PC-3 (cell line): Measurements from ENCODE around the gene MGAT4B. TPM values are rescaled to one million over a fixed set of nuclear protein-coding genes. Genes with fewer than 3 reads are reported as not detected.

Experiments
- ATAC-seq: fragments of 200-7000 bp; cut with Tn5 transposase; 2 replicates; pipeline ENCODE4 v1.9.1; 2020; ENCODE audit warnings: mild to moderate bottlenecking, moderate library complexity
- BruUV-seq: library from RNA; stranded (reverse); fragments of 400-500 nt; replicated peaks from 2 replicates; lab custom pipeline; 2021; lab: Mats Ljungman, UMichigan
- CTCF ChIA-PET: fragments of 300-600 bp; sonication (Branson Sonifier 250); formaldehyde crosslinking; loops from one replicate; lab custom pipeline; 2022; ENCODE audit warnings: antibody characterized with exemption; lab: Charles Lee
- POLR2A ChIA-PET: fragments of 300-600 bp; sonication (Branson Sonifier 250); formaldehyde crosslinking; loops from one replicate; lab custom pipeline; 2022; ENCODE audit warnings: antibody characterized with exemption; ENCODE audit not compliant: unreplicated experiment; lab: Charles Lee
- DNase-seq: peaks from one replicate; pipeline ENCODE4 v3.0.0-alpha.2; 2015
- H2AFZ ChIP-seq: fragments of 300-600 bp; sonication (generic); 2 replicates; pipeline ENCODE4 v1.6.0; 2016; ENCODE audit warnings: antibody characterized with exemption, low read length
- H3F3A ChIP-seq: fragments of 300-600 bp; sonication (generic); one replicate; pipeline ENCODE4 v1.6.0; 2017; ENCODE audit warnings: antibody characterized with exemption, low read length, control low read depth, mild to moderate bottlenecking; ENCODE audit not compliant: unreplicated experiment
- H3K27ac ChIP-seq: fragments of 300-600 bp; sonication (generic); 2 replicates; pipeline ENCODE4 v1.5.1; 2016; ENCODE audit warnings: mild to moderate bottlenecking, low read length
- H3K27me3 ChIP-seq: fragments of 300-600 bp; sonication (generic); 2 replicates; pipeline ENCODE4 v1.6.1; 2016; ENCODE audit warnings: low read length, mixed read lengths
- H3K36me3 ChIP-seq: fragments of 300-600 bp; sonication (generic); 2 replicates; pipeline ENCODE4 v1.6.1; 2016; ENCODE audit warnings: low read depth, mixed run types, low read length, mixed read lengths
- H3K4me1 ChIP-seq: fragments of 300-600 bp; sonication (generic); 2 replicates; pipeline ENCODE4 v1.5.1; 2016; ENCODE audit warnings: low read length; ENCODE audit not compliant: insufficient read depth
- H3K4me2 ChIP-seq: fragments of 300-600 bp; sonication (generic); 2 replicates; pipeline ENCODE4 v1.6.0; 2016; ENCODE audit warnings: low read length
- H3K4me3 ChIP-seq: fragments of 300-600 bp; sonication (generic); 2 replicates; pipeline ENCODE4 v1.5.1; 2016; ENCODE audit warnings: mild to moderate bottlenecking, low read length, mixed read lengths
- H3K79me2 ChIP-seq: fragments of 300-600 bp; sonication (generic); 2 replicates; pipeline ENCODE4 v1.6.1; 2017; ENCODE audit warnings: low read length, mixed read lengths
- H3K9ac ChIP-seq: fragments of 300-600 bp; sonication (generic); 2 replicates; pipeline ENCODE4 v1.6.0; 2016; ENCODE audit warnings: mild to moderate bottlenecking, low read length
- H3K9me2 ChIP-seq: fragments of 300-600 bp; sonication (generic); replicated peaks from 2 replicates; pipeline ENCODE4 v1.6.1; 2016; ENCODE audit warnings: mixed run types, low read length, mixed read lengths
- H3K9me3 ChIP-seq: fragments of 300-600 bp; sonication (generic); 2 replicates; pipeline ENCODE4 v1.6.1; 2016; ENCODE audit warnings: low read length, mixed read lengths
- H4K20me1 ChIP-seq: fragments of 300-600 bp; sonication (generic); 2 replicates; pipeline ENCODE4 v1.6.1; 2016; ENCODE audit warnings: low read length, mixed read lengths
- CTCF ChIP-seq: fragments of 300-600 bp; sonication (generic); conservative IDR thresholded peaks from 2 replicates; pipeline ENCODE4 v1.5.1; 2017; ENCODE audit warnings: antibody characterized with exemption, low read depth, mild to moderate bottlenecking, low read length
- EZH2 ChIP-seq: fragments of 300-600 bp; sonication (generic); IDR thresholded peaks from one replicate; pipeline ENCODE4 v1.6.1; 2017; ENCODE audit warnings: antibody characterized with exemption, mild to moderate bottlenecking, low read length; ENCODE audit not compliant: unreplicated experiment
- EZH2phosphoT487 ChIP-seq: fragments of 300-600 bp; sonication (generic); IDR thresholded peaks from 2 replicates; pipeline ENCODE4 v1.6.1; 2018; ENCODE audit warnings: mild to moderate bottlenecking, antibody characterized with exemption, low read length, borderline replicate concordance
- intact Hi-C: fragments of 100-400 bp; cut with micrococcal nuclease; formaldehyde crosslinking; loops from 2 replicates; pipeline ENCODE4 v1.9.0; 2023
- total RNA-seq: library from RNA; depleted of rRNA; stranded (reverse); fragments of >200 nt; gene quantifications from 2 replicates; pipeline ENCODE4 v1.2.3, GENCODE V29; 2014

MGAT4B gene
- total RNA-seq, 1 experiment from 2014 or later = 88.9 TPM

GRCh38 chr5:179766726-179767455 is 39.8 kb downstream of the MGAT4B start:
- ChIA-PET POLR2A (no interaction called here), CTCF (no interaction called here)
- no TSS peak for BruUV-seq
- H3K36me3 ChIP-seq = peaks cover 18% of the 10 kb centered on the region
- no peak overlapping the region for H3K27ac ChIP-seq
- H3K9me2 ChIP-seq = no peaks in the 10 kb centered on the region
- no peaks in the 10 kb centered on the region for H3K9me3 ChIP-seq
- H3F3A ChIP-seq = peaks cover 8% of the 10 kb centered on the region
- no peaks in the 10 kb centered on the region for H4K20me1 ChIP-seq
- H3K79me2 ChIP-seq = peaks cover 29% of the 10 kb centered on the region
- TF ChIP-seq EZH2 (no peak), EZH2phosphoT487 (no peak), CTCF (no peak)
- no peak overlapping the region for H3K4me2 ChIP-seq
- no peak overlapping the region for H3K4me3 ChIP-seq
- ATAC-seq (no peak), DNase-seq (no peak)
- H3K4me1 ChIP-seq = peaks cover 33% of the 10 kb centered on the region
- intact Hi-C loops = no loop called here
- no peaks in the 10 kb centered on the region for H3K27me3 ChIP-seq
- no peak overlapping the region for H3K9ac ChIP-seq
- no peak overlapping the region for H2AFZ ChIP-seq

- peaks cover 35% of the 10 kb centered on the region for H3K4me1 ChIP-seq
- TF ChIP-seq EZH2 = no peak
- H4K20me1 ChIP-seq = no peaks in the 10 kb centered on the region
- H3K9ac ChIP-seq = no peak overlapping the region
- ATAC-seq (no peak), DNase-seq (no peak)
- H3F3A ChIP-seq = peaks cover 8% of the 10 kb centered on the region
- no peak overlapping the region for H3K4me2 ChIP-seq
- no peaks in the 10 kb centered on the region for H3K27me3 ChIP-seq
- BruUV-seq = TSS peak; percentile 27
- intact Hi-C loops = no loop called here
- ChIA-PET POLR2A (no interaction called here), CTCF (no interaction called here)
- H3K9me2 ChIP-seq = no peaks in the 10 kb centered on the region
- peaks cover 29% of the 10 kb centered on the region for H3K79me2 ChIP-seq
- H3K27ac ChIP-seq = peak overlapping the region; percentile 31
- H3K36me3 ChIP-seq = peaks cover 12% of the 10 kb centered on the region
- H3K4me3 ChIP-seq = no peak overlapping the region
- H2AFZ ChIP-seq = no peak overlapping the region
- no peaks in the 10 kb centered on the region for H3K9me3 ChIP-seq
Measured at GRCh38 chr5:179766021-179766725, 40.5 kb downstream of the MGAT4B start.

DNA sequence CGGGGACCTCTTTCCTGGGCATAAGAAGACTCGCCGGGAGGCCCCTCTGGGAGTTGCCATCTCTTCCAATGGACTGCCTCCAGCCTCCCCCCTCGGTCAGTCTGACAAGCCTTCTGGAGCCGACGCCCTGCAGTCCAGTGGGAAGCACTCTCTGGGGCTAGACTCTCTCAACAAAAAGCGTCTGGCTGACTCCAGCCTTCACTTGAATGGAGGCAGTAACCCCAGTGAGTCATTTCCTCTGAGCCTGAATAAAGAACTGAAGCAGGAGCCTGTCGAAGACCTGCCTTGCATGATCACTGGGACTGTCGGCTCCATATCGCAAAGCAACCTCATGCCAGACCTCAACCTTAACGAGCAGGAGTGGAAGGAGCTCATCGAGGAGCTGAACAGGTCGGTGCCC is 41.3 kb downstream of the MGAT4B start:
- intact Hi-C loops = no loop called here
- 0 out of 2 replicates have a peak overlapping the region, but pooled peaks have one; percentile 27 for H3K4me2 ChIP-seq

More for the DNA sequence above, 41.3 kb downstream of the MGAT4B start:
- peaks cover 8% of the 10 kb centered on the region for H3F3A ChIP-seq
- no peaks in the 10 kb centered on the region for H3K9me2 ChIP-seq
- H3K79me2 ChIP-seq = peaks cover 31% of the 10 kb centered on the region
- H3K27ac ChIP-seq = peak overlapping the region; percentile 31
- peaks cover 35% of the 10 kb centered on the region for H3K4me1 ChIP-seq
- peaks cover 10% of the 10 kb centered on the region; the same call in 1 of the 2 replicates for H3K36me3 ChIP-seq
- H3K4me3 ChIP-seq = no peak overlapping the region
- TF ChIP-seq EZH2phosphoT487 = no peak
- no peak for TF ChIP-seq EZH2
- no peak for TF ChIP-seq CTCF
- peak; percentile 71 for ATAC-seq
- no peaks in the 10 kb centered on the region for H3K27me3 ChIP-seq
- peak; percentile 65 for DNase-seq
- H4K20me1 ChIP-seq = no peaks in the 10 kb centered on the region
- H2AFZ ChIP-seq = no peak overlapping the region
- POLR2A ChIA-PET = no interaction called here
- no TSS peak for BruUV-seq
- H3K9ac ChIP-seq = no peak overlapping the region
- H3K9me3 ChIP-seq = no peaks in the 10 kb centered on the region
- CTCF ChIA-PET = no interaction called here
